ENCODE results near the gene SNX30.

Gene SNX30

GRCh38 chr9:112861638-112862555 is 111.3 kb downstream of the SNX30 start:
- no peaks in the 10 kb centered on the region for H3K9me3 ChIP-seq (ENCODE audit: control insufficient read depth in 5 of 5, low read length in 5 of 5)
- peak overlapping the region; percentile 84 for H3K27ac ChIP-seq (ENCODE audit: low read depth, low read length)
- no peaks in the 10 kb centered on the region for H3K36me3 ChIP-seq (ENCODE audit: control insufficient read depth in 5 of 5, insufficient read depth in 5 of 5, low read length in 5 of 5)
- H3K9ac ChIP-seq (ENCODE audit: low read length in 5 of 5): peak overlapping the region in 4 of 5 donors; percentile 26 to 74 (median 47)
- no peaks in the 10 kb centered on the region for H3K27me3 ChIP-seq (ENCODE audit: control insufficient read depth in 5 of 5, insufficient read depth in 4 of 5, low read length in 5 of 5)
- peaks cover 9 to 89% (median 78%) of the 10 kb centered on the region in 5 donors for H3K4me1 ChIP-seq (ENCODE audit: control insufficient read depth in 5 of 5, insufficient read depth in 5 of 5, low read length in 5 of 5)
- H3K4me3 ChIP-seq (ENCODE audit: low read depth in 1 of 5, low read length in 5 of 5): peak overlapping the region in 2 of 5 donors; percentile 23 to 36

- Histone ChIP-seq H3K9me3 (ENCODE audit: control insufficient read depth in 5 of 5, low read length in 5 of 5) (no peaks in the 10 kb centered on the region), H3K4me1 (ENCODE audit: control insufficient read depth in 5 of 5, insufficient read depth in 5 of 5, low read length in 5 of 5) (peaks cover 9 to 82% (median 76%) of the 10 kb centered on the region in 5 donors), H3K27ac (ENCODE audit: low read depth, low read length) (peak overlapping the region; percentile 84), H3K4me3 (ENCODE audit: low read depth in 1 of 5, low read length in 5 of 5) (no peak overlapping the region), H3K9ac (ENCODE audit: low read length in 5 of 5) (no peak overlapping the region), H3K27me3 (ENCODE audit: control insufficient read depth in 5 of 5, insufficient read depth in 4 of 5, low read length in 5 of 5) (no peaks in the 10 kb centered on the region), H3K36me3 (ENCODE audit: control insufficient read depth in 5 of 5, insufficient read depth in 5 of 5, low read length in 5 of 5) (no peaks in the 10 kb centered on the region)
Observed at GRCh38 chr9:112863214-112863613, 112.7 kb downstream of the SNX30 start.

- Histone ChIP-seq H3K27ac (ENCODE audit: low read depth, low read length) (peak overlapping the region; percentile 84), H3K4me1 (ENCODE audit: control insufficient read depth in 5 of 5, insufficient read depth in 5 of 5, low read length in 5 of 5) (peaks cover 9 to 76% (median 70%) of the 10 kb centered on the region in 5 donors), H3K27me3 (ENCODE audit: control insufficient read depth in 5 of 5, insufficient read depth in 4 of 5, low read length in 5 of 5) (no peaks in the 10 kb centered on the region), H3K9ac (ENCODE audit: low read length in 5 of 5) (no peak overlapping the region), H3K4me3 (ENCODE audit: low read depth in 1 of 5, low read length in 5 of 5) (no peak overlapping the region), H3K9me3 (ENCODE audit: control insufficient read depth in 5 of 5, low read length in 5 of 5) (no peaks in the 10 kb centered on the region), H3K36me3 (ENCODE audit: control insufficient read depth in 5 of 5, insufficient read depth in 5 of 5, low read length in 5 of 5) (peaks cover 0 to 5% (median 4%) of the 10 kb centered on the region in 5 donors)
Observed at GRCh38 chr9:112863746-112864145, 113.2 kb downstream of the SNX30 start.

- peaks cover 9 to 70% (median 64%) of the 10 kb centered on the region in 5 donors for H3K4me1 ChIP-seq (ENCODE audit: control insufficient read depth in 5 of 5, insufficient read depth in 5 of 5, low read length in 5 of 5)
Observed at GRCh38 chr9:112864403-112864802, 113.8 kb downstream of the SNX30 start.

GRCh38 chr9:112864982-112865381 is 114.4 kb downstream of the SNX30 start:
- Histone ChIP-seq H3K27me3 (ENCODE audit: control insufficient read depth in 5 of 5, insufficient read depth in 4 of 5, low read length in 5 of 5) (no peaks in the 10 kb centered on the region), H3K9ac (ENCODE audit: low read length in 5 of 5) (no peak overlapping the region), H3K4me3 (ENCODE audit: low read depth in 1 of 5, low read length in 5 of 5) (no peak overlapping the region), H3K36me3 (ENCODE audit: control insufficient read depth in 5 of 5, insufficient read depth in 5 of 5, low read length in 5 of 5) (peaks cover 0 to 16% (median 11%) of the 10 kb centered on the region in 5 donors), H3K27ac (ENCODE audit: low read depth, low read length) (no peak overlapping the region), H3K9me3 (ENCODE audit: control insufficient read depth in 5 of 5, low read length in 5 of 5) (no peaks in the 10 kb centered on the region), H3K4me1 (ENCODE audit: control insufficient read depth in 5 of 5, insufficient read depth in 5 of 5, low read length in 5 of 5) (peaks cover 9 to 64% (median 58%) of the 10 kb centered on the region in 5 donors)

More at GRCh38 chr9:112864403-112864802, 113.8 kb downstream of the SNX30 start:
- H3K4me3 ChIP-seq (ENCODE audit: low read depth in 1 of 5, low read length in 5 of 5): peak overlapping the region in 1 of 5 donors; percentile 4
- H3K36me3 ChIP-seq (ENCODE audit: control insufficient read depth in 5 of 5, insufficient read depth in 5 of 5, low read length in 5 of 5): peaks cover 0 to 11% (median 10%) of the 10 kb centered on the region in 5 donors
- H3K27ac ChIP-seq (ENCODE audit: low read depth, low read length): peak overlapping the region; percentile 20
- no peak overlapping the region for H3K9ac ChIP-seq (ENCODE audit: low read length in 5 of 5)
- no peaks in the 10 kb centered on the region for H3K27me3 ChIP-seq (ENCODE audit: control insufficient read depth in 5 of 5, insufficient read depth in 4 of 5, low read length in 5 of 5)
- H3K9me3 ChIP-seq (ENCODE audit: control insufficient read depth in 5 of 5, low read length in 5 of 5): no peaks in the 10 kb centered on the region

GRCh38 chr9:112866662-112867274 is 116.2 kb downstream of the SNX30 start:
- no peaks in the 10 kb centered on the region for H3K9me3 ChIP-seq (ENCODE audit: control insufficient read depth in 5 of 5, low read length in 5 of 5)
- H3K9ac ChIP-seq (ENCODE audit: low read length in 5 of 5): no peak overlapping the region
- no peaks in the 10 kb centered on the region for H3K27me3 ChIP-seq (ENCODE audit: control insufficient read depth in 5 of 5, insufficient read depth in 4 of 5, low read length in 5 of 5)
- no peak overlapping the region for H3K4me3 ChIP-seq (ENCODE audit: low read depth in 1 of 5, low read length in 5 of 5)
- H3K36me3 ChIP-seq (ENCODE audit: control insufficient read depth in 5 of 5, insufficient read depth in 5 of 5, low read length in 5 of 5): peaks cover 0 to 23% (median 16%) of the 10 kb centered on the region in 5 donors
- H3K27ac ChIP-seq (ENCODE audit: low read depth, low read length): no peak overlapping the region
- H3K4me1 ChIP-seq (ENCODE audit: control insufficient read depth in 5 of 5, insufficient read depth in 5 of 5, low read length in 5 of 5): peaks cover 8 to 47% (median 42%) of the 10 kb centered on the region in 5 donors

GRCh38 chr9:112867275-112867991 is 116.9 kb downstream of the SNX30 start:
- Histone ChIP-seq H3K4me3 (ENCODE audit: low read depth in 1 of 5, low read length in 5 of 5) (no peak overlapping the region), H3K27ac (ENCODE audit: low read depth, low read length) (no peak overlapping the region), H3K27me3 (ENCODE audit: control insufficient read depth in 5 of 5, insufficient read depth in 4 of 5, low read length in 5 of 5) (no peaks in the 10 kb centered on the region), H3K9ac (ENCODE audit: low read length in 5 of 5) (no peak overlapping the region), H3K36me3 (ENCODE audit: control insufficient read depth in 5 of 5, insufficient read depth in 5 of 5, low read length in 5 of 5) (peaks cover 0 to 23% (median 16%) of the 10 kb centered on the region in 5 donors), H3K4me1 (ENCODE audit: control insufficient read depth in 5 of 5, insufficient read depth in 5 of 5, low read length in 5 of 5) (peaks cover 5 to 41% (median 38%) of the 10 kb centered on the region in 5 donors), H3K9me3 (ENCODE audit: control insufficient read depth in 5 of 5, low read length in 5 of 5) (no peaks in the 10 kb centered on the region)

- Histone ChIP-seq H3K9ac (ENCODE audit: low read length in 5 of 5) (no peak overlapping the region), H3K27me3 (ENCODE audit: control insufficient read depth in 5 of 5, insufficient read depth in 4 of 5, low read length in 5 of 5) (no peaks in the 10 kb centered on the region), H3K9me3 (ENCODE audit: control insufficient read depth in 5 of 5, low read length in 5 of 5) (no peaks in the 10 kb centered on the region), H3K36me3 (ENCODE audit: control insufficient read depth in 5 of 5, insufficient read depth in 5 of 5, low read length in 5 of 5) (peaks cover 0 to 23% (median 16%) of the 10 kb centered on the region in 5 donors), H3K4me1 (ENCODE audit: control insufficient read depth in 5 of 5, insufficient read depth in 5 of 5, low read length in 5 of 5) (peaks cover 2 to 32% (median 28%) of the 10 kb centered on the region in 5 donors), H3K4me3 (ENCODE audit: low read depth in 1 of 5, low read length in 5 of 5) (no peak overlapping the region), H3K27ac (ENCODE audit: low read depth, low read length) (no peak overlapping the region)
Observed at GRCh38 chr9:112868461-112868860, 117.9 kb downstream of the SNX30 start.

- H3K4me3 ChIP-seq (ENCODE audit: low read depth in 1 of 5, low read length in 5 of 5): no peak overlapping the region
- H3K9ac ChIP-seq (ENCODE audit: low read length in 5 of 5): no peak overlapping the region
- peaks cover 2 to 26% (median 21%) of the 10 kb centered on the region in 5 donors for H3K4me1 ChIP-seq (ENCODE audit: control insufficient read depth in 5 of 5, insufficient read depth in 5 of 5, low read length in 5 of 5)
- H3K27ac ChIP-seq (ENCODE audit: low read depth, low read length): no peak overlapping the region
- H3K9me3 ChIP-seq (ENCODE audit: control insufficient read depth in 5 of 5, low read length in 5 of 5): no peaks in the 10 kb centered on the region
- H3K27me3 ChIP-seq (ENCODE audit: control insufficient read depth in 5 of 5, insufficient read depth in 4 of 5, low read length in 5 of 5): no peaks in the 10 kb centered on the region
- H3K36me3 ChIP-seq (ENCODE audit: control insufficient read depth in 5 of 5, insufficient read depth in 5 of 5, low read length in 5 of 5): peaks cover 0 to 23% (median 16%) of the 10 kb centered on the region in 5 donors
Observed at GRCh38 chr9:112869041-112869529, 118.5 kb downstream of the SNX30 start.

Data from subcutaneous abdominal adipose tissue (tissue), 5 donors.